ENCODE data around the gene DYNLL2. TPM values are rescaled to one million over a fixed set of nuclear protein-coding genes. Genes with fewer than 3 reads are reported as not detected.
A peak's percentile ranks its signal among the peaks of the same experiment; 100 is the strongest.

DYNLL2 gene
- polyA plus RNA-seq, 3 donors = 0.30 to 9.9 (median 0.42) TPM

DNA sequence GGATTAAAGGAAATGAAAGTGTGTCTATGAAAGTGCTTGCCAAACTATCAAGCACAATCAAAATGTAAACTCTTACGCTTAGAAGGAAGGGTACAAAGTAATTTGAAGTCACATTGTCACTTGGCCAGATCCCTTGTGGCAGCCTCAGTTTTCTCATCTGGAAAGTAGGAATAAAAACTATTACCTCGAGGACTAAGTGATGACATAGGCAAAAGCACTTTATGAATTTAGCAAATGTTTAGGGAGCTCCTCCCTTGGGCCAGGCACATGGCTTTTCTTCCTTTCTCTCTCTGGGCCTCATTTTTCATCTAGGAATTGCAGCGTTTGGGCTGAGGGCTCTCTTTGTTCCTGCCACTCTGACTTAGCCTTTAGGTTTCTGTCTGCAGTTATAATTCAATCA is 28.5 kb downstream of the DYNLL2 start:
- Mint-ChIP-seq H3K4me3 (no peak overlapping the region), H3K27ac (no peak overlapping the region), H3K4me1 (peaks cover 2% of the 10 kb centered on the region), H3K27me3 (ENCODE audit: low read depth in 3 of 3) (peaks cover 6 to 18% (median 8%) of the 10 kb centered on the region in 3 donors), H3K9me3 (peaks cover 0 to 8% (median 3%) of the 10 kb centered on the region in 7 donors), H3K36me3 (no peaks in the 10 kb centered on the region)
- Histone ChIP-seq H3K79me2 (ENCODE audit: insufficient read depth, low read length) (no peaks in the 10 kb centered on the region), H3K36me3 (replicated peaks in 1 of 2; ENCODE audit: control insufficient read depth in 1 of 2, insufficient read depth in 2 of 2, low read length in 2 of 2) (no peaks in the 10 kb centered on the region), H3K27me3 (ENCODE audit: control insufficient read depth in 2 of 2, insufficient read depth in 2 of 2, low read length in 2 of 2) (peaks cover 2% of the 10 kb centered on the region in 2 donors), H3K4me3 (replicated peaks in 1 of 3; ENCODE audit: low read depth in 2 of 3, low read length in 3 of 3) (no peak overlapping the region), H3K4me1 (ENCODE audit: control insufficient read depth in 1 of 2, insufficient read depth in 2 of 2, low read length in 2 of 2) (no peaks in the 10 kb centered on the region), H2AFZ (ENCODE audit: insufficient read depth, low read depth, low read length, poor library complexity, severe bottlenecking) (no peak overlapping the region), H4K20me1 (ENCODE audit: insufficient read depth, low read length) (no peaks in the 10 kb centered on the region), H3K4me2 (replicated peaks; ENCODE audit: extremely low read depth, low read length, poor library complexity, severe bottlenecking) (no peak overlapping the region), H3K27ac (ENCODE audit: low read depth in 1 of 2, low read length in 2 of 2) (no peak overlapping the region), H3K9ac (ENCODE audit: insufficient read depth, low read length, poor library complexity, severe bottlenecking) (no peak overlapping the region), H3K9me3 (replicated peaks in 1 of 2; ENCODE audit: control insufficient read depth in 1 of 2, insufficient read depth in 1 of 2, low read length in 2 of 2) (no peaks in the 10 kb centered on the region)
- TF ChIP-seq, protein P1, sequence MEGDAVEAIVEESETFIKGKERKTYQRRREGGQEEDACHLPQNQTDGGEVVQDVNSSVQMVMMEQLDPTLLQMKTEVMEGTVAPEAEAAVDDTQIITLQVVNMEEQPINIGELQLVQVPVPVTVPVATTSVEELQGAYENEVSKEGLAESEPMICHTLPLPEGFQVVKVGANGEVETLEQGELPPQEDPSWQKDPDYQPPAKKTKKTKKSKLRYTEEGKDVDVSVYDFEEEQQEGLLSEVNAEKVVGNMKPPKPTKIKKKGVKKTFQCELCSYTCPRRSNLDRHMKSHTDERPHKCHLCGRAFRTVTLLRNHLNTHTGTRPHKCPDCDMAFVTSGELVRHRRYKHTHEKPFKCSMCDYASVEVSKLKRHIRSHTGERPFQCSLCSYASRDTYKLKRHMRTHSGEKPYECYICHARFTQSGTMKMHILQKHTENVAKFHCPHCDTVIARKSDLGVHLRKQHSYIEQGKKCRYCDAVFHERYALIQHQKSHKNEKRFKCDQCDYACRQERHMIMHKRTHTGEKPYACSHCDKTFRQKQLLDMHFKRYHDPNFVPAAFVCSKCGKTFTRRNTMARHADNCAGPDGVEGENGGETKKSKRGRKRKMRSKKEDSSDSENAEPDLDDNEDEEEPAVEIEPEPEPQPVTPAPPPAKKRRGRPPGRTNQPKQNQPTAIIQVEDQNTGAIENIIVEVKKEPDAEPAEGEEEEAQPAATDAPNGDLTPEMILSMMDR (IDR thresholded peaks at IDR 0.05) = no peak
- intact Hi-C loops (cut with micrococcal nuclease) = loop anchor here (5.0 to 10.0 kb wide), 5 partner anchors 247 to 984 kb away; no protein-coding TSS in a partner anchor
- 100% methylated on average over 2 of the region's 3 CpGs for WGBS (ENCODE audit: insufficient coverage)
- DNase-seq = no peak

DNA sequence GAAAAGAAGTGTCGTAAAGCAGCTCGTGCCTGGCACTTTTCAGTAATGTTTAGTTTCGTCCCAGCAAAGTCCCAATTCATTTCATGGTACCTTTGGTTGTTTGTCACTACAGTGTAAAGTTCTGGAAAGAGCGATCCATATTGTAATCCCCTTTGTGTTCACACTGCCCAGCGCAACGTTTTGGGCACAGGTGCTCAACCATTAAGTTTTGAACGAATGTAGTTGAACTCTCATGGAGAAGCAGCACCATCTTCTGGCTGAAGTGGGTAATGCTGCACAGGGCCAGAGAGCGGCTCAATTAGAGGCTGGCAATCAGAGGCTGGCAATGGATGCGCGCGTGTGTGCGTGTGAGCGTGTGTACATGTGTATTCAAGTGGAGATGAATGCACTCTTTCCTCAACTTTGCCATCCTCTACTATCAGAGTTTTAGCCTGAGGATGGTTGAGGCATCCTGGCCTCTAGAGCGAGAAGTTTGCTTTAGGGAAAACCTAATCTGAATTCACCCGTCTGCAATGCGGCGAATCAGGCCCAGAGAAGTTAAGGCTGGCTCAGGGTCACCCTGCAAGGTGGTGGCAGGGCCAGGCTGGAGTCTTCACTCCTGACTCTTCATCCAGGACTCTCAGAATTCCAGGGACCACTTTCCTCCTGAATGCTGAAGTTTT is 29.9 kb downstream of the DYNLL2 start:
- H3K4me3 Mint-ChIP-seq = no peak overlapping the region
- WGBS (ENCODE audit: insufficient coverage) = 57% methylated on average over 11 of the region's 17 CpGs
- Histone ChIP-seq H2AFZ (ENCODE audit: insufficient read depth, low read depth, low read length, poor library complexity, severe bottlenecking) (no peak overlapping the region), H3K4me2 (replicated peaks; ENCODE audit: extremely low read depth, low read length, poor library complexity, severe bottlenecking) (no peak overlapping the region), H3K9ac (ENCODE audit: insufficient read depth, low read length, poor library complexity, severe bottlenecking) (no peak overlapping the region), H3K9me3 (replicated peaks in 1 of 2; ENCODE audit: control insufficient read depth in 1 of 2, insufficient read depth in 1 of 2, low read length in 2 of 2) (no peaks in the 10 kb centered on the region), H3K4me1 (ENCODE audit: control insufficient read depth in 1 of 2, insufficient read depth in 2 of 2, low read length in 2 of 2) (no peaks in the 10 kb centered on the region), H4K20me1 (ENCODE audit: insufficient read depth, low read length) (no peaks in the 10 kb centered on the region), H3K4me3 (replicated peaks in 1 of 3; ENCODE audit: low read depth in 2 of 3, low read length in 3 of 3) (no peak overlapping the region), H3K36me3 (replicated peaks in 1 of 2; ENCODE audit: control insufficient read depth in 1 of 2, insufficient read depth in 2 of 2, low read length in 2 of 2) (no peaks in the 10 kb centered on the region), H3K27me3 (ENCODE audit: control insufficient read depth in 2 of 2, insufficient read depth in 2 of 2, low read length in 2 of 2) (peaks cover 2% of the 10 kb centered on the region in 2 donors), H3K27ac (ENCODE audit: low read depth in 1 of 2, low read length in 2 of 2) (no peak overlapping the region), H3K79me2 (ENCODE audit: insufficient read depth, low read length) (no peaks in the 10 kb centered on the region)
- TF ChIP-seq, protein P1 (IDR thresholded peaks at IDR 0.05) = peak; percentile 91
- H3K27ac Mint-ChIP-seq = no peak overlapping the region
- H3K27me3 Mint-ChIP-seq (ENCODE audit: low read depth in 3 of 3) = peaks cover 6 to 16% (median 12%) of the 10 kb centered on the region in 3 donors
- no peaks in the 10 kb centered on the region for H3K36me3 Mint-ChIP-seq
- H3K9me3 Mint-ChIP-seq = no peaks in the 10 kb centered on the region
- peaks cover 2% of the 10 kb centered on the region for H3K4me1 Mint-ChIP-seq
- intact Hi-C loops (cut with micrococcal nuclease) = loop anchor here (5.0 to 10.0 kb wide), 5 partner anchors 248 to 986 kb away; no protein-coding TSS in a partner anchor
- peak; percentile 54 to 66 (median 62) for DNase-seq

All from CD14-positive monocyte (primary cell).